Sigmoid colon (tissue), 7 donors: ENCODE data around the gene DACH1. TPM values are rescaled to one million over a fixed set of nuclear protein-coding genes. Genes with fewer than 3 reads are reported as not detected.

Source experiments
- DNase-seq: peaks from one replicate; pipeline ENCODE4 v3.0.0-alpha.2; 2019
- H3K27ac ChIP-seq, 4 donors: fragments of 200-600 bp; sonication (generic); one replicate each; pipeline ENCODE4 v1.5.1; 2016 to 2019; ENCODE audit warnings: mild to moderate bottlenecking in 1 of 4
- H3K27me3 ChIP-seq, 3 donors: fragments of 200-600 bp; sonication (generic); one replicate each; pipeline ENCODE4 v1.5.1; 2019; ENCODE audit warnings: mild to moderate bottlenecking in 1 of 3
- H3K36me3 ChIP-seq, 4 donors: fragments of 200-600 bp; sonication (generic); one replicate each; pipeline ENCODE4 v1.5.1; 2016 to 2019
- H3K4me1 ChIP-seq, 4 donors: fragments of 200-600 bp; sonication (generic); one replicate each; pipeline ENCODE4 v1.5.1; 2017 to 2019
- H3K4me3 ChIP-seq, 4 donors: fragments of 200-600 bp; sonication (generic); one replicate each; pipeline ENCODE4 v1.5.1; 2017 to 2019; ENCODE audit warnings: mild to moderate bottlenecking in 2 of 4, moderate library complexity in 1 of 4
- H3K9me3 ChIP-seq, 4 donors: fragments of 200-600 bp in 3 of 4; sonication (generic) in 3 of 4; one replicate each; pipeline versions ENCODE4 v1.5.1 to v1.6.1; 2013 to 2019
- CTCF ChIP-seq, 4 experiments: fragments of 450-650 bp in 3 of 4; fragments of 200-600 bp in 1 of 4; IDR thresholded peaks; one replicate each; pipeline ENCODE4 v1.5.1; 2016 to 2019; ENCODE audit warnings: antibody characterized with exemption in 4 of 4, mild to moderate bottlenecking in 3 of 4, moderate library complexity in 2 of 4
- EP300 ChIP-seq, 4 donors: sonication (generic); formaldehyde crosslinking; IDR thresholded peaks; one replicate each; pipeline ENCODE4 v1.6.1; 2017; ENCODE audit warnings: antibody characterized with exemption in 4 of 4
- POLR2A ChIP-seq, 2 donors: fragments of 450-650 bp; IDR thresholded peaks; one replicate each; pipeline ENCODE4 v1.6.1; 2016; ENCODE audit warnings: antibody characterized with exemption in 2 of 2, mild to moderate bottlenecking in 2 of 2, moderate library complexity in 2 of 2
- POLR2AphosphoS5 ChIP-seq, 4 donors: sonication (generic); formaldehyde crosslinking; IDR thresholded peaks; one replicate each; pipeline ENCODE4 v1.6.1; 2017; ENCODE audit warnings: antibody characterized with exemption in 4 of 4
- WGBS, 2 donors: extraction: QIAGEN DNeasy Blood & Tissue Kit; methylation state at CpG; one replicate each; pipeline ENCODE4 v1.1.7; 2013; 5-methylcytosine and 5-hydroxymethylcytosine counted together
- intact Hi-C: fragments of 100-400 bp; cut with DNase I; formaldehyde crosslinking; loops from one replicate; pipeline ENCODE4 v1.15.1; 2023
- polyA plus RNA-seq, 3 donors: library from polyadenylated mRNA; stranded (reverse); fragments of 200-250 nt; gene quantifications; one replicate each; pipeline ENCODE4 v1.2.3, GENCODE V29; 2013
- total RNA-seq, 4 donors: library from RNA; depleted of rRNA; stranded (reverse); fragments of >200 nt; gene quantifications; one replicate each; pipeline ENCODE4 v1.1.0, GENCODE V29; 2016
- donor health status: healthy with polysubstance abuse.
- donor health status: Bipolar disorder and iron deficiency.
- donor health status: healthy.

The DACH1 gene
- total and polyA plus RNA-seq, 7 donors = 0.49 to 1.9 (median 1.6) TPM

GRCh38 chr13:71759651-71760511 lies 107.1 kb downstream of the DACH1 start:
- H3K9me3 ChIP-seq = no peaks in the 10 kb centered on the region
- no peaks in the 10 kb centered on the region for H3K4me1 ChIP-seq
- TF ChIP-seq POLR2A (IDR thresholded peaks at IDR 0.05) (no peak), EP300 (IDR thresholded peaks at IDR 0.05) (no peak), CTCF (IDR thresholded peaks at IDR 0.05) (no peak), POLR2AphosphoS5 (IDR thresholded peaks at IDR 0.05) (no peak)
- H3K4me3 ChIP-seq = no peak overlapping the region
- H3K27me3 ChIP-seq = no peaks in the 10 kb centered on the region
- no peak overlapping the region for H3K27ac ChIP-seq
- H3K36me3 ChIP-seq = no peaks in the 10 kb centered on the region
- intact Hi-C loops = no loop called here
- WGBS, 2 donors = 70 to 77% methylated on average over 10 of the region's 10 CpGs
- DNase-seq = no peak

- Histone ChIP-seq H3K27ac (no peak overlapping the region), H3K36me3 (no peaks in the 10 kb centered on the region), H3K9me3 (no peaks in the 10 kb centered on the region), H3K27me3 (no peaks in the 10 kb centered on the region), H3K4me1 (no peaks in the 10 kb centered on the region), H3K4me3 (no peak overlapping the region)
- no peak for DNase-seq
- no peak for TF ChIP-seq POLR2AphosphoS5 (IDR thresholded peaks at IDR 0.05)
- no peak for TF ChIP-seq CTCF (IDR thresholded peaks at IDR 0.05)
- no peak for TF ChIP-seq EP300 (IDR thresholded peaks at IDR 0.05)
- TF ChIP-seq POLR2A (IDR thresholded peaks at IDR 0.05) = no peak
- intact Hi-C loops = no loop called here
- WGBS, 2 donors = 40 to 60% methylated on average over 2 of the region's 2 CpGs
Observed at GRCh38 chr13:71758828-71759227, 108.2 kb downstream of the DACH1 start.

- Histone ChIP-seq H3K27ac (no peak overlapping the region), H3K4me1 (no peaks in the 10 kb centered on the region), H3K27me3 (no peaks in the 10 kb centered on the region), H3K36me3 (no peaks in the 10 kb centered on the region), H3K4me3 (no peak overlapping the region), H3K9me3 (no peaks in the 10 kb centered on the region)
- TF ChIP-seq EP300 (IDR thresholded peaks at IDR 0.05) (no peak), CTCF (IDR thresholded peaks at IDR 0.05) (no peak), POLR2AphosphoS5 (IDR thresholded peaks at IDR 0.05) (no peak), POLR2A (IDR thresholded peaks at IDR 0.05) (no peak)
- 91 to 92% methylated on average over 7 of the region's 7 CpGs for WGBS, 2 donors
- no peak for DNase-seq
- intact Hi-C loops = no loop called here
Observed at GRCh38 chr13:71754407-71754974, 112.5 kb downstream of the DACH1 start.

GRCh38 chr13:71752775-71753513 lies 114.1 kb downstream of the DACH1 start:
- Histone ChIP-seq H3K27ac (no peak overlapping the region), H3K9me3 (no peaks in the 10 kb centered on the region), H3K4me1 (no peaks in the 10 kb centered on the region), H3K36me3 (no peaks in the 10 kb centered on the region), H3K27me3 (no peaks in the 10 kb centered on the region), H3K4me3 (no peak overlapping the region)
- WGBS, 2 donors = 88 to 93% methylated on average over 4 of the region's 4 CpGs
- no peak for TF ChIP-seq CTCF (IDR thresholded peaks at IDR 0.05)
- no peak for TF ChIP-seq EP300 (IDR thresholded peaks at IDR 0.05)
- TF ChIP-seq POLR2A (IDR thresholded peaks at IDR 0.05) = no peak
- TF ChIP-seq POLR2AphosphoS5 (IDR thresholded peaks at IDR 0.05) = no peak
- intact Hi-C loops = no loop called here
- DNase-seq = no peak
